Daoy (cell line): ENCODE data around the gene PITPNM3. TPM values are rescaled to one million over a fixed set of nuclear protein-coding genes. Genes with fewer than 3 reads are reported as not detected.

Source experiments
- DNase-seq: peaks from one replicate; pipeline ENCODE4 v3.0.0-alpha.2; 2015; ENCODE audit warnings: low read depth
- total RNA-seq: library from RNA; depleted of rRNA; stranded (reverse); fragments of >200 nt; shearing (Covaris generic); gene quantifications from 2 replicates; pipeline ENCODE4 v1.2.3, GENCODE V29; 2014

The PITPNM3 gene
- total RNA-seq, 1 experiment from 2014 or later, result 0.51 TPM

DNA sequence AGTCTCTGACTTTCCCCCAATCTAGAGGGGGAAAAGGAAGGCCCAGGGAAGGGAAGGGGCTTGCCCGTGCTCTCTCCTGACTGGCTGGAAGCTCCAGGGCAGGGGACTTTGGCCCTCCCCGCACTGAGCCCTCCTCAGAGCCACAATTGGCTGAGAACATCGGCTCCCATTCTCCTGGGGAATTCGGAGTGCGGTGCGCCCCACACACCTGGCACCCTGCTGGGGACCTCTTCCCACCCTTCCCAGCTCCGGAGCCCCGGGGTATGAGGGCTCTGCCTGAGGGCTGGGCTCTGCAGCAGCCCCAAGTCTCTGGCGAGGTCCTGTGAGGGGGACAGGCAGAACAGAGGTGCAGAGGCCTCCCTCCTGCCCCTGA is 76.1 kb downstream of the PITPNM3 start:
- no peak for DNase-seq

DNA sequence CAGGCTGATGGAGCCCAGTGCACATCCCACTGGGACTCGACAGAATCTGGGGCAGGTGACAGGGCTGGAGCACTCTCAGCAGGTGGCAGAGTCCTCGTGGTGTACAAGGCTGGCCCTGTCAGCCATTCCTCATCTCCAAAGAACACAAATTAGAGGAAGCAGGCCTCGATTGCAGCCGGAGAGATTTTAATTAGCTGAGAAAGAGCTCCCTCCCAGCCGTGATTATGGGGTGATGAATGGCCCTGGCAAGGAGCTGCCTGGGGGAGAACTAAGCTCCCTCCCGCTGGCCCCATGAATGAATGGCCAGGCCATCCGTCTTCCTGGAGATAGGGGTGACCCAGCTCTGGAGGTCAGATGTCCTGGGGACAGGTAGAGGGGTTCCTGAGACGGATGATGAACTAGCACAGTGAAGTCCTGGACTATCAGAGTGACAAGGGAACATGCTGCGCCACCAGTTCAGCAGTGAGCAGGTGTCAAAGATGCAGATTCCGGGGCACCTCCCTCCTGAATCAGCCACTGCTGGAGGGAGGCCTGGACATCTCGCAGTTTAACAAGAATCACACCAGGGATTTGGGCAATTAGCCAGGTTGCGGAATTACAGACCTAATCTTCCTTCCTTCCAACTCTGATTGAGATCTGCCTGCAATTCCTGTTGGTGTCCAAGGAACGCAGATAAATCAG is 76.6 kb downstream of the PITPNM3 start:
- DNase-seq, result no peak

DNA sequence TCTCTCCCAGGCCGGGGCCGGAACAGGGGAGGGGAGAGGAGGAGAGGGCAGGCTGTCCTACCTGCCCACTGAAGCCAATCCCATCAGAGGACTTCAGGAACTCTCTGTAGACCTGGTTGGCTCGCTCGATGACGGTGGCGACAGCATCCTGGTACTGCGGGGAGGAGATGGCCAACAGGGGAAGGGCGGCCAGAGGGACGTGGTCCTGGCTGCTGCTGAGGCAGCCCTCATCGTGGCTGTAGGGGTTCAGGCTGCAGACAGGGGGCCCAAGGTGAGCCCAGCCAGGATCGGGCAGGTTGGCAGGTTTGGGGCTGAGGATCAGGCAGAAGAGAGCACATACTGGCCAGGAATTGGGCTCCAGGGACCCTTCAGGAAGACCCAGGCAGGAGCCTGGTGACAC is 77.9 kb downstream of the PITPNM3 start:
- no peak for DNase-seq

DNA sequence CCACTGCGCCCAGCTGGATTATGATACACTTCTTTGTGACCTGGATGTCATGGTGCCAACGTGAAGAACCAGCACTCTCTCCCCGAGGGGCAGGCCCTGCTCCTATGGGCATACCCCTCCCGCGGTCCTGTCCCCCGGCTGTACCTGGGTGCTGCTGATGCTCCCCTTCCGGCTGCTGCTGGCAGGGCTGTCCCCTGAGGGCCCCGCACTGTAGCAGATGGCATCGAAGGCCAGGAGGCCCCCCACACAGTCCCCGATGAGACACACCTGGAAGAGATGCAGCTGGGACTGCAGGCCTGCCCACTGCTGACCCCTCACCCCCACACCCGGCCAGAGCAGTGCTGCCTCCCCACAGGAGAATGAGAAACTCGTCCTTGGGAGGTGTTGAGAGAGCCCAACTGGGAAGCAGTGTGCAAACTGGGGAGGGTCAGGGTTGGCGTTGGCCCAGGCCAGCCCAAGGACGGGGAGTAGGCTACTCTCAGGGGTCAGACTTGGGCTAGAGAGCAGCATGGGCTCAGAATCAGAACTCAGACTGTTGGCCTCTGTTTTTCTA is 78.4 kb downstream of the PITPNM3 start:
- DNase-seq, result no peak

DNA sequence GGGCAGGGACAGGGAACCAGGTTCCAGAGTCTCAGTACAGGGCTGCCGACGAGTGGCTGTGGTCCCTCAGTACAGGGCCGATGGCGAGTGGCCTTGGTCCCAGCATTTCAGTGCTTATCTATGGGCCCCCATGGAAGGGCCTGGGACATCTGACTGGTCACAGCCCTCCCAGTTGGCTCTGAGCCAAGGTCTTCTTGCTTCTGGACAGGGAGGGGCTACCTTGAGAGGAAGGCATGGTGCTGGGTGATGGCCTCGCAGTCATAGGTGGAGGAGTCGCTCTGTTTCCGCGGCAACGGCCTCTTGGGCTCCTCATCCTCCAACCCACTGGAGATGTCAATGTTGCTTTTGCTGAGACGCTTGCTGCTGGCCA is 79.6 kb downstream of the PITPNM3 start:
- no peak for DNase-seq

DNA sequence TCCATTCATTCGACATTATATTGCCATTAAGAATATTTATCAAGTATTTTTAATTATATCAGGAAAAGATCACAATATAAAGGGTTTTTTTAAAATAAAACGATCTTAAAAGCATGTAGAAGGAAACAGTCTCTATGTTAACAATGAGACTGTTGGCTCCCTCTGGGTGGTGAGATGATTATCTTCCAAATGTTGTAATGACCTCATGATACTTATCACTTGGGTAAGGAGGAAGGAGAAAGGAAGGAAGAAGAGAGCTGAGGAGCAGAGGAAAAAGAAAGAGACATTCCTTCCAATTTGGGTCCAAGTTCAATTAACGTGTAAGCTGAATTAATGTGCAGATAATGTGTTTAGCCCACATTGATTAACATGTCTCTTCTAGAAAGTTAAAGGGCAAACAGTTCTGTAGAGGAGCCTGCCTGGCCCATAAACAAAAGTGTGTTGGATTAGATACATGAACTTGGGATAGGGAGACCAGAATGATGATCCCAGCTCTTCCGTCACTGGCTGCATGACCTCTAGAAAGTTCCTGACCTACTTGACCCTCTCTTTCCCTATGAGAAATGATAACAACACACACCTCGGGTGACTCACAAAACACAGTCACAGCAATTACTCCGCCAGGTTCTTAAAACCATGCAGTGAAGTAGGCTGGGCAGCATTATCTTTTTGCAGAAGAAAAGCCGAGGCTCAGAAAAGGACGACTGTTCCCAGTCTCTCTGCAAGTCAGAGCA is 80.1 kb downstream of the PITPNM3 start:
- no peak for DNase-seq

DNA sequence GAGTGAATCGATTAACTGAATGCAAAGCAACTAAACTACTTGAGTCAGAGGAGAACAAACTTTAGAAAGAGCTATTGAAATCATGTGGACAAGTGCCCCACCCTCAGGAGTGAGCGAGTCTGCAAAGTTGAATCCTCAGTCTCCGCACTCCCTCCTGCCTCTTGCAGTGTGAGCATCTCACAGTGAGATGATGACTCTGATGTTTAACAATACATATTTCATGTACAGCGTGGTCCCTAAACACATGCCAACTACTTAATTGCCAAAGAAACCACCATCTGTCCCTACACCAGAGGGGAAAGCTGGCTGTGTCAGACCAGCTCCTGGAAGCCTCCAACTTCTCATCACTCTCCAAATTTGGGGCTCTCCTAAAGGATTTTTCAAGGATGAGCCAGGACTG is 80.9 kb downstream of the PITPNM3 start:
- DNase-seq, result no peak

DNA sequence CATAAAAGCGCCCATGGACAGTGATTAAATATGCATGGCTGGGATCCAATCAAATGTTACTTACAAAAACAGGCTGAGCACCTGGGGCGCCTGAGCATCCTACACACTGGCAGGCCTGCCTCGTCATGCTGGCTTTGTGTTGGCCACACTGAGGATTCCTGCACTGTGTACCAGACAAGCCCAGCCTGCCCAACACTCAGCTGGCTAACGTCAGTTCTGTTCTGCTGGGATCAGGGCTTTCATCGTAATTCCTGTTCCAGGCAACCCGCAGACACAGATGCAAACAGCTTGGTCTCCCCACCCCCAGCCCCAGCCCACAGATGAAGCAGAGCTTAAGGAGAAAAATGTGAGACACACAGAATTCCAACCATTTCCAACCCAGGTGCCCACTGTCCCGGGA is 81.4 kb downstream of the PITPNM3 start:
- no peak for DNase-seq

DNA sequence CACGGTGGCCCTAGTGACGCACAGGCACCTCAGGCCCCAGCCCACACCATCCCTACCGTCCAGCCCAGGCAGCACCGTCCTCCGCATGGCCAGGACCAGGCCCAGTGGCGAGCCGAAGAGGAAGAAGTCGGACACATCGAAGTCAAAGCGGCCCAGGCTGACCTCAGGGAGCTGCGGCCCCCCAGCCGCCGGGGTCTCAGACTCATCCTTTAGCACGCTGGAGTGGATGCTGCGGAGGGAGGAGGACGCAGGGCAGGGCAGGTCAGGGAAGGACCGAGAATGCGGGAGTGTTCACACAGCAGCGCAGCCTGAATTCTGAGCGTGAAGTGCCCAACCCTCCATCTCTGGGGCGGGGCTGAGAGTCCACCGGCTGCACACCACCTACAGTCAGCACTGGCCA is 82.0 kb downstream of the PITPNM3 start:
- DNase-seq, result no peak

DNA sequence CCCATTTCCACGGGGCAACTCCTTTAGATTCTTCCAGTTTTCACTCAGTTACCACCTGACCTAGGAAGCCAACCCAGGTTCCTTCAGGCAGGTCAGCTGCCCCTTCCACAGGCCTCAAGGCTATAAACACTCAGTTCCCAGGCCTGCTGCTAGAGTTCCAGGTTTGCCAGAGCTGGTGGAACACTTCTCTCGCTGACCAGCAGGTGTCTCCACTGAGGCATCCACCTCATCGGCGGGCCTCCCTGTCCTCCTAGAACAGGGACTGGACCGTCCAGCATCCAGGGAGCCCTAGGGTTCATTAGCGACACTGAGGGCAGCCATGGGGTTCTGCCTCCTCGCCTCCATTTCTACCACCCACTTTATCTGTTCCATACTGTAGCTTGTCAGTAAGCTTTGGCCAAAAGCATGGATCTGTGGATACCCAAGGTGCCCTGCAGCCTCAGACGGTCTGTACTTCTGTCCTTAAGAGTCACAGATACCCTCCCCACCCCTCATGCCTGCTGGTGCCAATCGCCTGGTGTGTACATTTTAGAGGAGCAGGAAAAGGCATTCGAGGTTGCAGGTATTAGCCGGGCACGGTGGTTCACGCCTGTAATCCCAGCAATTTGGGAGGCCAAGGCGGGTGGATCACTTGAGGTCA is 83.1 kb downstream of the PITPNM3 start:
- peak; percentile 77 for DNase-seq

DNA sequence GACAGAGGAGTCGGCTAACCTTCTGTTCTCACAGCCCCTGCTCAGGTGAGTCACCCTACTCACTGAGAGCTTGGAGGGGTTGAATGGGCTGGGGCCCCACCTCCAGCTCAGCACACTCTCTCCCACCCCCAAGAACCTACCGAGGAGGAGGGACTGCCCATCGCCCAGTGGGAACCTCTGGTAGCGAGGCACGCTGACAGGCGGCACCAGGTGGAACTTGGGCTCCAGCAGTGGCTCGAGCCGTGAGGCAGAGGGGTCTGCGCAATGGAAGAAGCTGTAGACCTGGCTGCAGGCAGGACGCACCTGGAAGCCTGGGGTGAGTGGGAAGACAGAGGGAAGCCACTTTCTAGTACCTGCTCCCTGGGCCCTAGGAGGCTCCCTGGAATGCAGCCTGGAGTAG is 83.8 kb downstream of the PITPNM3 start:
- no peak for DNase-seq

DNA sequence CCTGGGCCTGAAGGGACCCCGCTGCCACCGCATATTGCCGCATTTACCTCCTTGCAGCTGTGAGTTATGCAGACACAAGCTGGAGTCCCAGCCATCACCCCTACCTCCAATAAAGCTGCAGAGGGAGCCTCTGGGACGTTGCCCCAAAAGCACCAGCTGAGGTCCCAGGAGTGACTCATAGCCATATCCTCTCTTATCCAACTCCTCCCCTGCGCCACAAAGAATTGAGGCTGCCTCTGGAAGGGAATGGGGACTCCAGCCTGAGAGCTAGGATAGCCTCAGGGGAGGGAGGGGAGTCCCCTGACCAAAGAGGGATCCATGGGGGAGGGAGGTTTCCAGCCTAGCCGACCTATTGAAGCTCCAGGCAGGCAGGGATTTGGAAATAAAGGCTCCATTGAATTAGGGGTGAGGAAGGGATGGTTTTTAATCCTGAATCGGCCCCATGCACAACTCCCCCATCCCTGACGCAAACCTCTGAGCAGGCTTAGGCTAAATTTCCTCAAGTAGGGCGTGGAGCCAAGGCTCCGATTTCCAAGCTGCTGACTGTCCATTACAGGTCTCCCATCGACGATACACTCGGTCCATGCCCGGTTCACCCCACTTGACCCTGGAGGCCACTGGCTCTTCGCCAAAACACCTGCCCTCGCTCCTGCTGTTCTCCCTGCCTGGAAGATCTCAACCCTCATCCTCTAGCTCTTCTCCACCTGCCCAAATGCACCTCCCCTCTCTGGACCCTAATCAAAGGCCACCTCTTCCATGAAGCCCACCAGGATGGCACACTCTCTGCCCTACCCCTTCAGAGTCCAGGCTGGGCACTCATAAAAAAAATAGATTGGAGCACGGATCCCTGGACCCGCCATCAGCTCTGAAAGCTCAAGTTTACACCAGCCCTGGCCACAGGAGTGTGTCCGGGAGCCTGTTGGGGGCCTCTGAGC is 84.6 kb downstream of the PITPNM3 start:
- peak; percentile 89 for DNase-seq

DNA sequence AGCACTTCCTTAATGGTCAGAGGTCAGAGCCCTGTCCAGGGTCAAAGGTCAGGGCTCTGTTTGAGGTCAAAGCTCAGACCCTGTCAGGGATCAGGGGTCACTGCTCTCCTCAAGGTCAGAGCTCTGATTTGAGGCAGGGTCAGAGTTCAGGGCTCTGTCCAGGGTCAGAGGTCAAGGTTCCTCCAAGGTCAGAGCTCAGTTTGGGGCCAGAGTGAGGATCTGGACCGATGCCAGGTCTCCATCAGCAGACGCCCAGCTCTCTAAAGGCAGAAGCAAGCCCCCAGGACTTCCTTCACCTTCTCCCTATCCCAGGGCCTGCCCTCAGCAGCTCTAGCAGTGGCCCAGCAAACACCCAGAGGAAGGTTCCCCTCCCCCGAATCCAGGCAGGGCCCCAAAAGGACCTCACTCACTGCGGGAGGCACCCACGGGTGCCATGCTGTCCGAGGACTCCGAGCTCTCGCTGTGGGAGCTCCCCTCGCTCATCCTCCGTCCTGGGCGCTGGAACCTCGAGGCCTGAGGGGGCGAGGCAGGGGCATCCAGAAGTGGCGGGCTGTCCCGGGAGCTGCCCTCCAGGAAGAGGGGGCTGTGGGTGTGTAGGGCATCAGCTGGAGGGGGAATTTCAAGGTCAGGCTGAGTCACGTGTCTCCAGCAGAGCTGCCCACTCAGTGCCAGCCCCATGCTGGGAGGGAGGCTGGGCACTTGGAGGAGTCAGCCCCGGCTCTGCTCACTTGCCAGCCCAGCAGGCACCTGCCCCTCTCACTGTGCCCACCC is 85.4 kb downstream of the PITPNM3 start:
- DNase-seq, result no peak

DNA sequence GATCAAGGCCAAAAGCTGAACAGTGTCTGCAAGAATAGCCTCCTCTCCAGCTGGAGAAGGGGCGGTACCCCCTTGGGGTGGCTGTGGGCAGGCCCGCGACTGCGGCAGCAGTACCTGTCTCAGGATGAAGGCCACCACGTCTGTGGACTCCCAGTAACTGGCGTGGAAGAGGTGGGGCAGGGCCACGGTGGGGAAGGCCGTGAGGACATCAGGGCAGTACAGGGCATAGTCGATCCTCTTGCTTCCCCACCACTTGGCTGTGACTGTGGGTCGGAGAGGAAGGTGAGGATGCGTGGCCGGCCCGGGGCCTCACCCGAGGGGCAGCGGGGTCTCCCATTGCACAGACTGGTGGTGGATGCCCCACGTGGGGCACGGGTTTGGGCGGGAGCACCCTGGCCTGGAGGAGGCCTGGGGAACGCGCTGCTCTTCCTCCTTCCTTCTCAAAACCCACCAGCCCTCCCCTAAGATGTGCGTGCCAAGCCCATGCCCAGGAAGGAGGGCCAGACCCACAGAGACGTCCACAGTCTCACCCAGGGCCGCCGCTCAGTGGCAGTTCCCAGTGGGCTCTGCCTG is 86.1 kb downstream of the PITPNM3 start:
- no peak for DNase-seq

DNA sequence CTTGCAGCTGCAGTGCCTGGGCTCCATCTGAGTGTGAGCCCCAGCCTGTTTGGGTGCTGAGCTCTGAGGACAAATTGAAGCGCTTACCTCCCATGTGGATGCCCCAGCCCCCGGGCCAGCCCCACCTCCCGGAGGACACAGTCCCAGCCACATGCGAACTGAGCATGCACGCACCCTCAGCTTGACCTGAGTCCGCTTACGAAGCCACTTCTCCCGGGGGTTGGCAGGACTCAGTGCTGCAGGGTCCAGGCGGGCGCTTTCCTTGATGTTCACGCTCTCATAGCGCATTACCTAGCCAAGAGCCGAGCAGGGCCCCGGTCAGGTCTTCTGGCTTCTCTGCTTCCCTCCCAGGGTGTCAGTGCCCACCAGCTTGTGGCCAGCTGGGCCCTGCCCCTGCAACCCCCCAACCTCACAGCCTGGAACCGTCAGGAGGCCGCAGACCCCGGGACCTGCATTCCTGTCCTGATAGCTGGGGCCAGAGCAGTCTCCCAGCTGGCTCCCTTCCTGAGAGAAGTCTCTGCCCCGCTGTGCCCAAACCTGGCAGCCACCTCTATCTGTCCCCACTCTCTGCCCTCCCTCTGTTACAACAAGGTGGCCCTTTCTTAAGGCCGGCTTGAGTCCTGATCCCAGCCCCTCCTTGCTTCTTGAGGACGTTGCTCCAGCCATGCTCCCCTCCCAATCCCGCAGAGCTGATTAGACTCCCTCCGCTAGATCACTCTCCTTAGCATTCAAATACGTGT is 88.1 kb downstream of the PITPNM3 start:
- no peak for DNase-seq

DNA sequence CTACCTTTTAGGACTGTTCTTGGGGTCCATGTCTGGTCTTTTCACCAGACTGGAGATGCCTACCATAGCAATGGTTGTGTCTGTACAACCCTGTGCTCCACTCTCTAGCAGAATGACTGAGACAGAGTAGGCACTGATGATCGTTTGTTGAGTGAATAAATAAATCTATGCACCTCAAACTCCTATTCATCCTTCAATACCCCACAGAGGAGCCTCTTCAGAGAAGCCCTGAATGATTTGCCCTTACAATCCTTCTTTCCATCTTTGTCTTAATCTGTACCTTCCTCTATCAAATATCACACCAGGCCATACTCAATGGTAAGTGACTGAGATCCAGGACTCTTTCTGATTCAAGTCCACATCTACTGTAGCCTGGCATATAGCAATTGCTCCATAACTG is 88.8 kb downstream of the PITPNM3 start:
- no peak for DNase-seq

DNA sequence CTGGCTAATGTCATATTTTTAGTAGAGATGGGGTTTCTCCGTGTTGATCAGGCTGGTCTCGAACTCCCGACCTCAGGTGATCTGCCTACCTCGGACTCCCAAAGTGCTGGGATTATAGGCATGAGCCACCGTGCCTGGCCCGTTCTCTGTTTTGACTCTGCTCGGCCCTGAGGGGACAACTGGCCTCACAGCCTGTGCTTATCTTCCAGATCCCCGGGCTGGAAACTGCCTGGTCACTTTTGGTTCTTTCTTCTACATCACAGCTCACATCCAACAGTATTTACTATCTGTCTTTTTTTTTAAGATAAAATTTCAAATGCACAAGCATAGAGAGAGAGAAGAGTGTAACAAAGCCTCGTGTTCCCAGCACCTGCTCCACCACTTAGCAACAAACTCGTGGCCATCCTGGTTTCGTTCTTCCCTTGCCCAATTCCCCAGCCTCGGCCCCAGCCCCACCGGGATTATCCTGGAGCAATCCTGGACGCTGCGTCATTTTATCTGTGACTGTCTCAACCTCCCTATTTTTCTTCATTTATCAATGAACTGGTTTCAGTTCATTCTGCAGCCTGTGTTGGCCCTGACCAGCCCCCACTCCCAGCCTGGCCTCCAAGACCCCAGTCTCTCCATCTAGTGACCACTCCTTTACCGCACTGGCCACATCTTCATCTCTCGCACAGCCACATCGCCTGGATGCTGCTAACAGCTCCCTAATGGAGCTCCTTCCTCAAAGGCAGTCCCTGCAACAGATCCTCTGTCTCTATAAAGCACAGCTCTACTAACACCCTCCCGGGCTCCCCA is 91.0 kb downstream of the PITPNM3 start:
- DNase-seq, result no peak

DNA sequence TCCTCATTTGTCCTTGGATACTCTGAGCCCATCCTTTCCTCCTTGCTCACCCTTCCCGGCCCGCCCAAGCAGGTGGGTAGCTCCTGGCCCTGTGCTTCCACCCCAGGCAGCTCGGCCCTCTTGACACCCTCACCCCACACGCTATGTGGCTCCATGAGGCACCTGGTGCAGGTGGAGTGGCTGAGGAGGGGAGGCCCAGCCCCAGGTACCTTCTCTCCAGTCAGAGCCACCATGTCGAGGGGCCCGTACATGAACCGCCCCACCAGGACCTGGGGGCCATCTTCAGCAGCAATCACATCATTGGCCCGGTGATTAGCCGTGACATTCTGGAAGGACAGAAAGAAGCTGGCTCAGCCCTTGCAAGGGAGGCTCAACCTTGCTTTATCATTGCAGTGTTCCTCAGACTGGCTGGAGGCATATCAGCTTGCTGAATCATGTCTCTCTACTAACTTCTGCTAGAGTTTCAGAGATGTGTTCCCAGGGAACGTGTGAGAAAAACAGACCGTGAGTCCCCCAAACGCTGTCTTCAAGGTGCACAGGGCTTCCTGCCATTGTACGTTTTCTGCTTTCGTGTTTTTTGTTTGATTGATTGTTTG is 91.8 kb downstream of the PITPNM3 start:
- no peak for DNase-seq
